Fibroblast of pulmonary artery (primary cell): ENCODE measurements around the gene ABCB1.

ENCODE experiments used
- DNase-seq: peaks from one replicate; pipeline ENCODE4 v3.0.0-alpha.2; 2010; ENCODE audit warnings: low read depth
- H3K4me3 ChIP-seq: replicated peaks from 2 replicates; pipeline ENCODE4 v1.5.1; 2011; ENCODE audit warnings: low read depth, mild to moderate bottlenecking, control low read depth, low read length, moderate library complexity
- TF ChIP-seq, protein P1 (sequence below): IDR thresholded peaks from 2 replicates; pipeline ENCODE4 v1.5.1; 2011; ENCODE audit warnings: mild to moderate bottlenecking, control low read depth, low read length, inconsistent platforms; ENCODE audit errors: missing control alignments

The ABCB1 gene

DNA sequence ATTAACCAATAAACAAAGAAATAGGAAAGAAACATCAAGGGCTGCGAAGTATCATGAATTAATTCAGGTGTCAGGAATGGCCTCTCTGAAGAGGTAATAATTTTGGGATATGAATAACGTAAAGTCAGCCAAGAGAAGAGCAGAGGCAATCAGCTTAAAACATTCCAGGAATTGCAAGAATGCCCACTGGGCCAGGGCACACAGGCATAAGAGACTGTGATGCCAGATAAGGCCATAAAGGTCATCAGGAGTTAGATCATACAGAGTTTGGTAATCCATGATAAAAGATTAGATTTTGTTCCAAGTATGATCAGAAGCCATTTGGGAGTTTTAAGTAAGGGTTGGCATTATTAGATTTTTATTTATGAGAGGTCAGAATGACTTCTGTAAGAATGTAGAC, 72.0 kb downstream of the ABCB1 start:
- H3K4me3 ChIP-seq, result no peak overlapping the region
- no peak for DNase-seq
- TF ChIP-seq, protein P1, sequence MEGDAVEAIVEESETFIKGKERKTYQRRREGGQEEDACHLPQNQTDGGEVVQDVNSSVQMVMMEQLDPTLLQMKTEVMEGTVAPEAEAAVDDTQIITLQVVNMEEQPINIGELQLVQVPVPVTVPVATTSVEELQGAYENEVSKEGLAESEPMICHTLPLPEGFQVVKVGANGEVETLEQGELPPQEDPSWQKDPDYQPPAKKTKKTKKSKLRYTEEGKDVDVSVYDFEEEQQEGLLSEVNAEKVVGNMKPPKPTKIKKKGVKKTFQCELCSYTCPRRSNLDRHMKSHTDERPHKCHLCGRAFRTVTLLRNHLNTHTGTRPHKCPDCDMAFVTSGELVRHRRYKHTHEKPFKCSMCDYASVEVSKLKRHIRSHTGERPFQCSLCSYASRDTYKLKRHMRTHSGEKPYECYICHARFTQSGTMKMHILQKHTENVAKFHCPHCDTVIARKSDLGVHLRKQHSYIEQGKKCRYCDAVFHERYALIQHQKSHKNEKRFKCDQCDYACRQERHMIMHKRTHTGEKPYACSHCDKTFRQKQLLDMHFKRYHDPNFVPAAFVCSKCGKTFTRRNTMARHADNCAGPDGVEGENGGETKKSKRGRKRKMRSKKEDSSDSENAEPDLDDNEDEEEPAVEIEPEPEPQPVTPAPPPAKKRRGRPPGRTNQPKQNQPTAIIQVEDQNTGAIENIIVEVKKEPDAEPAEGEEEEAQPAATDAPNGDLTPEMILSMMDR, result no peak

DNA sequence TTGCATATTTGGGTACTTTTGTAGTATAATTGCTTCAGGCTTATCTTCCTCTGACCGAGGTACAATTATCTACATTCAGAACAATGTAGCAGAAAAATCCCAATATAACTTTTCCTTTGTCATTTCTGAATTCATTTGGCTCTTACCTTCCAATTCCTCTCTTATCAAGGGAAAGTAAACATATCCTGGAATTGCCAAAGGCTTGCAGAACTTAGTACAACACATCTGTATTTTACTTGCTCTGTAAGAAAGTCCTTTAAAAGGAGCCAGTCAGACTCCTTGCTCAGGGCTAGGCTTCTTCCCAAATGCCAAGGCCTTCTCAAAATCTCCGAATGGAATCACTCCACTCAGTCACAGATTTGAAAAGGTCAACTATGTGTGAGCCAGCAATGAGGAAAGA, 81.9 kb downstream of the ABCB1 start:
- H3K4me3 ChIP-seq, result no peak overlapping the region
- no peak for DNase-seq
- TF ChIP-seq, protein P1, result no peak

DNA sequence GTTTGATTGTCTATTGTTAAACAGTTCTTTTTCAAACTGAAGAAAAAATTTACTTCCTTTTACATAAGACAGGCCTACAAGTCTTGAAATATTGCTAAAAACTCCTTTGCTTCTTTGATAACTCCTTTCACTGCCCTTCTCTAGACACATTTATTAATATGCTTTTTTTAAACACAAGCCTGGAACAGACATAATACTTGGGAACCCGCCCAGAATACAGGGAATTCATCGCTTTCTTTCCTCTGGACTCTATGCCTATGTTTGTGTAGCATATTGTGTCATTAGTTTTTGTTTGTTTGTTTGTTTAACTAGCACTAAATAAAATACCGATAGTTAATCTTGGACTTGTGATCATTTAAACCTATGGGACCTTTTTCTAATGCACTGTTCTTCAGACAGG, 82.8 kb downstream of the ABCB1 start:
- TF ChIP-seq, protein P1, result no peak
- DNase-seq, result no peak
- no peak overlapping the region for H3K4me3 ChIP-seq

DNA sequence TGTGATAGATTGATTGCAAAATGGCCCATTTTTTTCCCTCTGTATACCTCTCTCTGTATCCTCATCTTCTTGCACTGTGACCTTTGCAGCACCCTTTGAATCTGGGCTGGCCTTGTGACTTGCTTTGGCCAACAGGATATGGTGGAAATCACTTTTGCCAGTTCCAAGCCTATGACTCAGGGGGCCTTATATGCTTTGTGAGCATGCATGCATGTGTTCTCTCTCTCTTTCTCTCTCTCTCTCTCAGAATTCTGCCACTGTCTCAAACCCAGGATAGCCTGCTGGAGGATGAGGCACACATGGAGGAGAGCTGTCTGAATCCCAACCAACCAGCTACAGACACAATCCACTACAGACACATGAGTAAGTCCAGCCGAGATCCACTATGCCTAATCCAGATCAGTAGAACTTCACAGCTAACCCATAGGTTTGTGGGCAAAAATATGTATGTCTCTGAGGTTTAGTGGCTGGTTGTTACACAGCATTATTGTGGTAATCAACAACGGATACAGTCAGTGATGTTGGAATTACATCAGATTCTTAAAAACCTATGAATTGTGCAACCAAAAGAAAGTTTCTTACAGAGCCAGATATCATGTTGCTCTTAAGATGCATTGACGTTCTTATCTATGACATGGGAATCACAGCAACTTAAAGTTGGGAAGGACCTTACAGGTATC, 83.4 kb downstream of the ABCB1 start:
- TF ChIP-seq, protein P1, result no peak

DNA sequence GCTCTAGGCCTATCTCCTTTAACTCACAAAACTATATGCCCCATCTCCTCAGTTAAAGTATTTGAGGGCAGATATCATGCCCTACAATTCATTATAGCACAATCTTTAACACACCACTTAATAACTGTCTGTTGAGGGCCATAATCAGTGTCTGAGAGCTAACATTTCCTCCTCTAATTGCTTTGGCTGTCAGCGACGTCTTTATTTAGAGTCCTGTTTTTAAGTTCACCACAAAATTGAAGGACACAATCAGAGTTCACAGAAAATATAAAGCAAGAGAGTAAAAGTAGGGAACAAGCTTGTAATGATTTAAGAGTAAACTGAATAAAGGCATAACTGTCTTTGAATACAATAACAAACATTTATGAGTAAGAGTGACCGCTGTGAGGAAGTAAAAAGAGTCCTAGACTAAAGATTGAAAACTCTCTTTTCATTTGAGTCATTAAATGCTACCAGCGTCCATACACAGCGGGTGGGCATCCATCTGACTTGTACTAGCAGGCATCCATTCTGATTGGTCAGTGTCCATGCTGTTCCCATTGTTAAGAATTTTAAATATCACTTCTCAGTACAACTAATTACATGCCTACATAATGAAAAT, 86.8 kb downstream of the ABCB1 start:
- H3K4me3 ChIP-seq, result no peak overlapping the region
- TF ChIP-seq, protein P1, result no peak
- DNase-seq, result no peak

More for the DNA sequence above, 83.4 kb downstream of the ABCB1 start:
- no peak for DNase-seq
- no peak overlapping the region for H3K4me3 ChIP-seq

DNA sequence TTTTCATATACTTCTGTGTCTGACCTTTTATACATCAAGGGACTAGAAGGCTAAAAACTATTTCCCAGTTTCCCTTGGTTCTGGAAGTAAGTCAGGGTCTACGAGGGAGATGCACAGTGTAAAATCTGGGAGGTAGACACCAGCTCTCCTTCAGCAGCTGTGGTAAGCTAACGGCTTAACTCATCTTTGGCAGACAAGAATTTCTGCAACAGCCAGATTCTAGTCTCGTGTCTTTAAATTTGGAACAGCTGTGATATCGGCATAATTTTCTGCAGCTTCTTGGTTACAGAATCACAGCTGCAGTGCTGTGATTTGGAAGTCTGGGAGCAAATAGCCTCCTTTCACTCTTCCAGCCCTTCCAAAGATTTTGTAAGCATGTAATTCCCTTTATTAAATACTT, 87.8 kb downstream of the ABCB1 start:
- TF ChIP-seq, protein P1, result no peak
- no peak for DNase-seq
- H3K4me3 ChIP-seq, result no peak overlapping the region

DNA sequence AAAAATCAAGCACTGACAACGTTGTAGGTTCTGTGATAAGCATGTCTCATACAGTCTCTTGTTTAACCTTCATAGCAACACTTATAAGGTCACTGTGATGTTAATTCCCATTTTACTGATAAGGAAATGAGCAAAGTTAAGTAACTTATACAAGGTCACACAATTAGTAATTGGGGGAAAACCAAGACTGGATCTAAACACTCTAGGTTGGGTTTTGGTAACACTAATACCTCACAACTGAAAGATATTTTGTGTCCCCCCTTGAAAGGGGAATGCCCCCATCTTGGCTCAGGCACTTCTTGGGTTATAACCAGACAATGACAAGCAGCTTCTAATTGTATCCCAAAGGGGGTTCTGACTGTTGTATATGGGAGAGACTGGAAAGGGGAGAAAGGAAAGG, 89.2 kb downstream of the ABCB1 start:
- H3K4me3 ChIP-seq, result no peak overlapping the region
- no peak for DNase-seq
- TF ChIP-seq, protein P1, result no peak
